GM18499 (cell line): ENCODE data around the gene SIRPA.

ENCODE experiments used
- ATAC-seq: cut with Tn5 transposase; IDR thresholded peaks from one replicate; pipeline ENCODE4 v1.9.1; 2021; ENCODE audit warnings: moderate number of reproducible peaks; ENCODE audit not compliant: insufficient read depth, unreplicated experiment

The SIRPA gene

GRCh38 chr20:1945134-1945618 lies 50.0 kb downstream of the SIRPA start:
- ATAC-seq: no peak

- ATAC-seq: no peak
Observed at GRCh38 chr20:1945660-1946059, 50.5 kb downstream of the SIRPA start.

- no peak for ATAC-seq
Observed at GRCh38 chr20:1946442-1946761, 51.2 kb downstream of the SIRPA start.

- ATAC-seq: no peak
Observed at GRCh38 chr20:1946762-1947534, 51.7 kb downstream of the SIRPA start.

GRCh38 chr20:1947535-1947846 lies 52.3 kb downstream of the SIRPA start:
- no peak for ATAC-seq

GRCh38 chr20:1949347-1950100 lies 54.3 kb downstream of the SIRPA start:
- no peak for ATAC-seq

GRCh38 chr20:1950836-1951235 lies 55.6 kb downstream of the SIRPA start:
- ATAC-seq: no peak

- no peak for ATAC-seq
Observed at GRCh38 chr20:1951436-1952115, 56.4 kb downstream of the SIRPA start.

GRCh38 chr20:1952737-1953530 lies 57.7 kb downstream of the SIRPA start:
- ATAC-seq: no peak

- ATAC-seq: no peak
Observed at GRCh38 chr20:1953621-1954020, 58.4 kb downstream of the SIRPA start.

- no peak for ATAC-seq
Observed at GRCh38 chr20:1955217-1955616, 60.0 kb downstream of the SIRPA start.

- ATAC-seq: no peak
Observed at GRCh38 chr20:1958426-1958825, 63.2 kb downstream of the SIRPA start.

GRCh38 chr20:1959156-1959555 lies 63.9 kb downstream of the SIRPA start:
- ATAC-seq: no peak

GRCh38 chr20:1961374-1961773 lies 66.2 kb downstream of the SIRPA start:
- no peak for ATAC-seq

GRCh38 chr20:1964061-1964460 lies 68.9 kb downstream of the SIRPA start:
- no peak for ATAC-seq

- ATAC-seq: no peak
Observed at GRCh38 chr20:1964659-1965405, 69.6 kb downstream of the SIRPA start.

- no peak for ATAC-seq
Observed at GRCh38 chr20:1965520-1966351, 70.5 kb downstream of the SIRPA start.

GRCh38 chr20:1968964-1969363 lies 73.8 kb downstream of the SIRPA start:
- ATAC-seq: no peak
